ENCODE results near the gene RRBP1.

Gene RRBP1

GRCh38 chr20:17697171-17697570 lies 15.1 kb upstream of the RRBP1 start:
- no peak for TF ChIP-seq CTCF (IDR thresholded peaks at IDR 0.05; ENCODE audit: extremely low read depth, missing control alignments)
- DNase-seq (ENCODE audit: low spot score), result no peak

- TF ChIP-seq CTCF (IDR thresholded peaks at IDR 0.05; ENCODE audit: extremely low read depth, missing control alignments), result no peak
- DNase-seq (ENCODE audit: low spot score), result no peak
Observed at GRCh38 chr20:17696287-17696686, 14.2 kb upstream of the RRBP1 start.

GRCh38 chr20:17694767-17695166 lies 12.7 kb upstream of the RRBP1 start:
- no peak for DNase-seq (ENCODE audit: low spot score)
- no peak for TF ChIP-seq CTCF (IDR thresholded peaks at IDR 0.05; ENCODE audit: extremely low read depth, missing control alignments)

- TF ChIP-seq CTCF (IDR thresholded peaks at IDR 0.05; ENCODE audit: extremely low read depth, missing control alignments), result no peak
- no peak for DNase-seq (ENCODE audit: low spot score)
Observed at GRCh38 chr20:17693444-17694001, 11.5 kb upstream of the RRBP1 start.

GRCh38 chr20:17691758-17692157 lies 9.7 kb upstream of the RRBP1 start:
- no peak for TF ChIP-seq CTCF (IDR thresholded peaks at IDR 0.05; ENCODE audit: extremely low read depth, missing control alignments)
- no peak for DNase-seq (ENCODE audit: low spot score)

- no peak for DNase-seq (ENCODE audit: low spot score)
- TF ChIP-seq CTCF (IDR thresholded peaks at IDR 0.05; ENCODE audit: extremely low read depth, missing control alignments), result no peak
Observed at GRCh38 chr20:17690144-17690543, 8.1 kb upstream of the RRBP1 start.

GRCh38 chr20:17688965-17689364 lies 6.9 kb upstream of the RRBP1 start:
- no peak for DNase-seq (ENCODE audit: low spot score)
- TF ChIP-seq CTCF (IDR thresholded peaks at IDR 0.05; ENCODE audit: extremely low read depth, missing control alignments), result no peak
